GM12878 (cell line): ENCODE results near the gene LMX1A. TPM values are rescaled to one million over a fixed set of nuclear protein-coding genes. Genes with fewer than 3 reads are reported as not detected.

Experiments
- ATAC-seq: fragments of 200-7000 bp; cut with Tn5 transposase; 3 replicates; pipeline ENCODE4 v1.9.1; 2020; ENCODE audit warnings: mild to moderate bottlenecking, moderate library complexity
- BruUV-seq: library from RNA; stranded (reverse); fragments of 400-500 nt; replicated peaks from 2 replicates; lab custom pipeline; 2021; lab: Mats Ljungman, UMichigan
- CTCF ChIA-PET: fragments of 300-600 bp; sonication (Branson Sonifier 250); formaldehyde crosslinking; extraction: SDS; loops from one replicate; lab custom pipeline; 2021; ENCODE audit warnings: inconsistent platforms; lab: Yijun Ruan, JAX
- POLR2A ChIA-PET: fragments of 350-600 bp; formaldehyde crosslinking; extraction: SDS; loops from one replicate; lab custom pipeline; 2021; ENCODE audit warnings: inconsistent platforms; lab: Charles Lee
- RAD21 ChIA-PET: fragments of 300-600 bp; sonication (Branson Sonifier 250); formaldehyde crosslinking; loops from one replicate; lab custom pipeline; 2023; ENCODE audit warnings: antibody characterized with exemption; ENCODE audit not compliant: unreplicated experiment; lab: Charles Lee
- SMC1A ChIA-PET: fragments of 300-600 bp; sonication (Branson Sonifier 250); formaldehyde crosslinking; loops from one replicate; lab custom pipeline; 2023; ENCODE audit not compliant: unreplicated experiment, uncharacterized antibody; lab: Charles Lee
- DNase-seq: peaks from one replicate; pipeline ENCODE4 v3.0.0-alpha.2; 2011; ENCODE audit warnings: low read depth, low spot score
- FAIRE-seq: peaks from 3 replicates; lab custom pipeline; 2011; peaks lifted over from hg19 to GRCh38; lab: Jason Lieb, UNC
- H2AFZ ChIP-seq: 2 replicates; pipeline ENCODE4 v1.6.0; 2011; ENCODE audit warnings: low read depth, low read length, control low read depth; ENCODE audit not compliant: control insufficient read depth
- H3K27ac ChIP-seq: 2 replicates; pipeline ENCODE4 v1.5.1; 2011; ENCODE audit warnings: control low read depth; ENCODE audit not compliant: control insufficient read depth, insufficient read depth
- H3K27me3 ChIP-seq, 2 experiments: replicated peaks in 1 of 2; 2 replicates each; pipeline versions ENCODE4 v1.6.0 to v1.6.1; 2011; ENCODE audit warnings: low read length in 1 of 2; ENCODE audit not compliant: control insufficient read depth in 2 of 2, insufficient read depth in 2 of 2
- H3K36me3 ChIP-seq, 2 experiments: 2 replicates each; pipeline ENCODE4 v1.5.1; 2011; ENCODE audit warnings: low read length in 1 of 2; ENCODE audit not compliant: control insufficient read depth in 2 of 2, insufficient read depth in 2 of 2
- H3K4me1 ChIP-seq: 2 replicates; pipeline ENCODE4 v1.6.1; 2011; ENCODE audit warnings: mild to moderate bottlenecking, low read length, moderate library complexity, mixed read lengths; ENCODE audit not compliant: control insufficient read depth, insufficient read depth
- H3K4me2 ChIP-seq: 2 replicates; pipeline ENCODE4 v1.6.0; 2011; ENCODE audit warnings: control low read depth; ENCODE audit not compliant: control insufficient read depth, insufficient read depth
- H3K4me3 ChIP-seq: fragments of 200-600 bp; sonication (generic); 2 replicates; pipeline ENCODE4 v1.5.1; 2016
- H3K79me2 ChIP-seq: 2 replicates; pipeline ENCODE4 v1.6.0; 2011; ENCODE audit warnings: low read length; ENCODE audit not compliant: control insufficient read depth, insufficient read depth
- H3K9ac ChIP-seq: 2 replicates; pipeline ENCODE4 v1.8.0; 2011; ENCODE audit warnings: low read length, control low read depth, mixed read lengths; ENCODE audit not compliant: control insufficient read depth, insufficient read depth
- H3K9me3 ChIP-seq: replicated peaks from 3 replicates; pipeline ENCODE4 v1.5.1; 2011; ENCODE audit warnings: mild to moderate bottlenecking, low read length; ENCODE audit not compliant: control insufficient read depth, insufficient read depth
- H4K20me1 ChIP-seq: 2 replicates; pipeline ENCODE4 v1.6.0; 2011; ENCODE audit not compliant: control insufficient read depth, insufficient read depth
- ASH2L ChIP-seq: fragments of 300-600, 200-600 bp; sonication (generic); IDR thresholded peaks from 2 replicates; pipeline ENCODE4 v1.6.1; 2017; ENCODE audit warnings: low read depth, mild to moderate bottlenecking, borderline replicate concordance
- CBX3 ChIP-seq: fragments of 200-600 bp; sonication (generic); IDR thresholded peaks from 2 replicates; pipeline ENCODE4 v1.6.1; 2016; ENCODE audit warnings: low read depth, borderline replicate concordance
- CHD1 ChIP-seq: IDR thresholded peaks from 2 replicates; pipeline ENCODE4 v1.6.1; 2012; ENCODE audit warnings: low read depth, low read length, improper control_type of control experiment
- ETV6 ChIP-seq, 2 experiments: fragments of 450-650 bp in 1 of 2; IDR thresholded peaks in 1 of 2; conservative IDR thresholded peaks in 1 of 2; 2 replicates each; pipeline ENCODE4 v1.6.1; 2014; ENCODE audit warnings: antibody characterized with exemption in 1 of 2, borderline replicate concordance in 1 of 2, low read depth in 1 of 2, mild to moderate bottlenecking in 1 of 2, moderate library complexity in 1 of 2
- FOS ChIP-seq: IDR thresholded peaks from 3 replicates; pipeline ENCODE4 v1.6.1; 2011; ENCODE audit warnings: borderline replicate concordance; ENCODE audit not compliant: insufficient read length; ENCODE audit errors: extremely low read depth
- JUNB ChIP-seq: IDR thresholded peaks from 2 replicates; pipeline ENCODE4 v1.6.1; 2016; ENCODE audit warnings: antibody characterized with exemption, mild to moderate bottlenecking
- PAX8 ChIP-seq: fragments of 450-650 bp; IDR thresholded peaks from 2 replicates; pipeline ENCODE4 v1.6.1; 2017; ENCODE audit warnings: mild to moderate bottlenecking, moderate library complexity
- RAD21 ChIP-seq: IDR thresholded peaks from 2 replicates; pipeline ENCODE4 v1.6.1; 2011; ENCODE audit warnings: mild to moderate bottlenecking, low read depth, low read length, moderate library complexity; ENCODE audit not compliant: insufficient read depth
- RUNX3 ChIP-seq: IDR thresholded peaks from 2 replicates; pipeline ENCODE4 v1.6.1; 2012; ENCODE audit warnings: low read length, inconsistent platforms
- SMARCA5 ChIP-seq: fragments of 450-650 bp; IDR thresholded peaks from 2 replicates; pipeline ENCODE4 v1.6.1; 2017; ENCODE audit warnings: mild to moderate bottlenecking
- ZNF622 ChIP-seq: fragments of 450-650 bp; IDR thresholded peaks from 2 replicates; pipeline ENCODE4 v1.6.1; 2017; ENCODE audit warnings: mild to moderate bottlenecking, inconsistent platforms
- ZNF687 ChIP-seq: fragments of 450-650 bp; IDR thresholded peaks from 2 replicates; pipeline ENCODE4 v1.6.1; 2017; ENCODE audit warnings: mild to moderate bottlenecking, moderate library complexity
- WGBS: methylation state at CpG from one replicate; pipeline ENCODE4 v1.1.6; 2016; ENCODE audit warnings: low lambda C conversion rate; ENCODE audit not compliant: insufficient replicate concordance, insufficient coverage; ENCODE audit errors: missing lambda C conversion rate; 5-methylcytosine and 5-hydroxymethylcytosine counted together
- in situ Hi-C: fragments of 300-500 bp; cut with MboI; formaldehyde crosslinking; loops from 9 replicates; pipeline ENCODE4 v1.14.3; 2018; ENCODE audit warnings: mixed read lengths
- intact Hi-C: fragments of 100-400 bp; cut with micrococcal nuclease; formaldehyde crosslinking; loops from one replicate; pipeline ENCODE4 v1.14.2; 2022; ENCODE audit not compliant: unreplicated experiment
- polyA plus RNA-seq, 11 experiments: library from polyadenylated mRNA; depleted of rRNA in 4 of 11; unstranded in 6 of 11; stranded (reverse) in 5 of 11; fragments of >200 nt; fragmentation: Nextera tagmentation in 4 of 11; fragmentation: Illumina TruSeq in 1 of 11; extraction: Ambion mirVana in 4 of 11; extraction: Trizol in 1 of 11; gene quantifications; 1 replicate in 1 of 11; 2 replicates in 10 of 11; pipeline versions ENCODE4 v1.2.1 to v1.2.3, GENCODE V29; 2011 to 2016; ENCODE audit warnings: inconsistent platforms in 2 of 11, missing spikeins in 2 of 11, low read depth in 1 of 11
- total RNA-seq, 4 experiments: library from RNA; depleted of rRNA in 3 of 4; stranded (reverse); fragments of >200 nt in 3 of 4; fragmentation: Illumina TruSeq in 1 of 4; extraction: Trizol in 1 of 4; gene quantifications; 2 replicates each; pipeline versions ENCODE4 v1.2.1 to v1.2.3, GENCODE V29; 2013 to 2021
- TF ChIP-seq, protein P1 (sequence below): fragments of 450-650 bp; IDR thresholded peaks from 2 replicates; pipeline ENCODE4 v1.6.1; 2017; ENCODE audit warnings: mild to moderate bottlenecking
- TF ChIP-seq, protein P2 (sequence below): IDR thresholded peaks from 2 replicates; pipeline ENCODE4 v1.6.1; 2012; ENCODE audit warnings: mild to moderate bottlenecking, low read depth, low read length

LMX1A gene
- total and polyA plus RNA-seq, 10 of the 15 experiments (the other 5 are each of a cell fraction or from before 2014, with no cell fraction given): not detected

- no peak for TF ChIP-seq CHD1
- TF ChIP-seq CBX3: no peak
- TF ChIP-seq PAX8: no peak
- TF ChIP-seq, protein P1, sequence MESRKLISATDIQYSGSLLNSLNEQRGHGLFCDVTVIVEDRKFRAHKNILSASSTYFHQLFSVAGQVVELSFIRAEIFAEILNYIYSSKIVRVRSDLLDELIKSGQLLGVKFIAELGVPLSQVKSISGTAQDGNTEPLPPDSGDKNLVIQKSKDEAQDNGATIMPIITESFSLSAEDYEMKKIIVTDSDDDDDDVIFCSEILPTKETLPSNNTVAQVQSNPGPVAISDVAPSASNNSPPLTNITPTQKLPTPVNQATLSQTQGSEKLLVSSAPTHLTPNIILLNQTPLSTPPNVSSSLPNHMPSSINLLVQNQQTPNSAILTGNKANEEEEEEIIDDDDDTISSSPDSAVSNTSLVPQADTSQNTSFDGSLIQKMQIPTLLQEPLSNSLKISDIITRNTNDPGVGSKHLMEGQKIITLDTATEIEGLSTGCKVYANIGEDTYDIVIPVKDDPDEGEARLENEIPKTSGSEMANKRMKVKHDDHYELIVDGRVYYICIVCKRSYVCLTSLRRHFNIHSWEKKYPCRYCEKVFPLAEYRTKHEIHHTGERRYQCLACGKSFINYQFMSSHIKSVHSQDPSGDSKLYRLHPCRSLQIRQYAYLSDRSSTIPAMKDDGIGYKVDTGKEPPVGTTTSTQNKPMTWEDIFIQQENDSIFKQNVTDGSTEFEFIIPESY: no peak
- TF ChIP-seq ASH2L: no peak
- TF ChIP-seq FOS: no peak
Measured at GRCh38 chr1:165287329-165287728, 69.2 kb downstream of the LMX1A start (continued).

- TF ChIP-seq RUNX3: no peak
- TF ChIP-seq JUNB: no peak
- no peak for TF ChIP-seq ZNF622
- no peak for TF ChIP-seq ZNF687
- TF ChIP-seq ETV6 (conservative IDR thresholded peaks at IDR 0.05 in 1 of 2, IDR thresholded peaks at IDR 0.05 in 1 of 2; ENCODE audit: borderline replicate concordance in 1 of 2, low read depth in 1 of 2): no peak
- TF ChIP-seq SMARCA5: no peak
- no peak for TF ChIP-seq RAD21
- TF ChIP-seq, protein P2, sequence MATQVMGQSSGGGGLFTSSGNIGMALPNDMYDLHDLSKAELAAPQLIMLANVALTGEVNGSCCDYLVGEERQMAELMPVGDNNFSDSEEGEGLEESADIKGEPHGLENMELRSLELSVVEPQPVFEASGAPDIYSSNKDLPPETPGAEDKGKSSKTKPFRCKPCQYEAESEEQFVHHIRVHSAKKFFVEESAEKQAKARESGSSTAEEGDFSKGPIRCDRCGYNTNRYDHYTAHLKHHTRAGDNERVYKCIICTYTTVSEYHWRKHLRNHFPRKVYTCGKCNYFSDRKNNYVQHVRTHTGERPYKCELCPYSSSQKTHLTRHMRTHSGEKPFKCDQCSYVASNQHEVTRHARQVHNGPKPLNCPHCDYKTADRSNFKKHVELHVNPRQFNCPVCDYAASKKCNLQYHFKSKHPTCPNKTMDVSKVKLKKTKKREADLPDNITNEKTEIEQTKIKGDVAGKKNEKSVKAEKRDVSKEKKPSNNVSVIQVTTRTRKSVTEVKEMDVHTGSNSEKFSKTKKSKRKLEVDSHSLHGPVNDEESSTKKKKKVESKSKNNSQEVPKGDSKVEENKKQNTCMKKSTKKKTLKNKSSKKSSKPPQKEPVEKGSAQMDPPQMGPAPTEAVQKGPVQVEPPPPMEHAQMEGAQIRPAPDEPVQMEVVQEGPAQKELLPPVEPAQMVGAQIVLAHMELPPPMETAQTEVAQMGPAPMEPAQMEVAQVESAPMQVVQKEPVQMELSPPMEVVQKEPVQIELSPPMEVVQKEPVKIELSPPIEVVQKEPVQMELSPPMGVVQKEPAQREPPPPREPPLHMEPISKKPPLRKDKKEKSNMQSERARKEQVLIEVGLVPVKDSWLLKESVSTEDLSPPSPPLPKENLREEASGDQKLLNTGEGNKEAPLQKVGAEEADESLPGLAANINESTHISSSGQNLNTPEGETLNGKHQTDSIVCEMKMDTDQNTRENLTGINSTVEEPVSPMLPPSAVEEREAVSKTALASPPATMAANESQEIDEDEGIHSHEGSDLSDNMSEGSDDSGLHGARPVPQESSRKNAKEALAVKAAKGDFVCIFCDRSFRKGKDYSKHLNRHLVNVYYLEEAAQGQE: no peak
- TF ChIP-seq, all 136 proteins: peak for 0
- ChIA-PET CTCF (interaction anchor here (1.4 kb wide), 1 partner anchor 139 kb away, joined by 3 read pairs; no protein-coding TSS in a partner anchor), POLR2A (no interaction called here), SMC1A (no interaction called here), RAD21 (no interaction called here)
- no peak overlapping the region for H3K4me3 ChIP-seq
- 0 out of 4 replicates have a peak, but pooled peaks cover 0 to 2% of the 10 kb centered on the region in 2 experiments for H3K27me3 ChIP-seq
- in situ Hi-C loops: no loop called here
- no peak overlapping the region for H3K9ac ChIP-seq
- H4K20me1 ChIP-seq: no peaks in the 10 kb centered on the region
- intact Hi-C loops: no loop called here
- no TSS peak for BruUV-seq
- WGBS: 24% methylated on average over 10 of the region's 10 CpGs
- no peaks in the 10 kb centered on the region for H3K9me3 ChIP-seq
- no peak overlapping the region for H3K4me2 ChIP-seq
- H2AFZ ChIP-seq: no peak overlapping the region
- no peak for FAIRE-seq
- no peaks in the 10 kb centered on the region for H3K36me3 ChIP-seq
- H3K4me1 ChIP-seq: no peaks in the 10 kb centered on the region
- no peak for DNase-seq
- no peak overlapping the region for H3K27ac ChIP-seq
- no peaks in the 10 kb centered on the region for H3K79me2 ChIP-seq
- ATAC-seq: no peak
Measured at GRCh38 chr1:165284454-165284853, 72.1 kb downstream of the LMX1A start.
